ENCODE results near the gene FNDC3A. TPM values are rescaled to one million over a fixed set of nuclear protein-coding genes. Genes with fewer than 3 reads are reported as not detected.

Gene FNDC3A
- total RNA-seq, 4 donors from 2014 or later: 31.3 to 129 (median 69.9) TPM

DNA sequence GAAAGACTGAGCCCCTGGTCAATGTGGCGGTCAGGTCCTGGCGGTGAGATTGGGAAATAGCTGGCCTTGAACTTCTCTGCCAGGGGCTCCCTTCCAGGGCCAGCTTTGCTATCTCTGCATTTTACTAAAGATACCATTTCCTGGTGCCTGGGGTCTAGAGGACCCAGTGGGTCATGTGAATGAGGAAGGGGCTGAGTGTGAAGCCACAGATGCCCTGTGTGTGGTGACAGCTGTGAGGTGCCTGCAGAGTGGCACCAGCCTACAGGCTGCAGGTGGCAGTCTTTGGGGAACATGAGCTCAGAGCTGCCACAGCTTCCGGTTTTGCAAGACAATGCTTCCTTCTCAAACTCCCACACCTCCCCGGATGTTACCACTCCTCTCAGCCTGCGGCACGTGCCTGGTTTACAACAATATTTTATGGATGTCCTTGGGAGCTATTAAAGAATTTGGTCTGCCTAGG, 239.2 kb downstream of the FNDC3A start:
- no peak for TF ChIP-seq POLR2A (IDR thresholded peaks at IDR 0.05)
- TF ChIP-seq, protein P1, sequence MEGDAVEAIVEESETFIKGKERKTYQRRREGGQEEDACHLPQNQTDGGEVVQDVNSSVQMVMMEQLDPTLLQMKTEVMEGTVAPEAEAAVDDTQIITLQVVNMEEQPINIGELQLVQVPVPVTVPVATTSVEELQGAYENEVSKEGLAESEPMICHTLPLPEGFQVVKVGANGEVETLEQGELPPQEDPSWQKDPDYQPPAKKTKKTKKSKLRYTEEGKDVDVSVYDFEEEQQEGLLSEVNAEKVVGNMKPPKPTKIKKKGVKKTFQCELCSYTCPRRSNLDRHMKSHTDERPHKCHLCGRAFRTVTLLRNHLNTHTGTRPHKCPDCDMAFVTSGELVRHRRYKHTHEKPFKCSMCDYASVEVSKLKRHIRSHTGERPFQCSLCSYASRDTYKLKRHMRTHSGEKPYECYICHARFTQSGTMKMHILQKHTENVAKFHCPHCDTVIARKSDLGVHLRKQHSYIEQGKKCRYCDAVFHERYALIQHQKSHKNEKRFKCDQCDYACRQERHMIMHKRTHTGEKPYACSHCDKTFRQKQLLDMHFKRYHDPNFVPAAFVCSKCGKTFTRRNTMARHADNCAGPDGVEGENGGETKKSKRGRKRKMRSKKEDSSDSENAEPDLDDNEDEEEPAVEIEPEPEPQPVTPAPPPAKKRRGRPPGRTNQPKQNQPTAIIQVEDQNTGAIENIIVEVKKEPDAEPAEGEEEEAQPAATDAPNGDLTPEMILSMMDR (IDR thresholded peaks at IDR 0.05): no peak
- peaks cover 0 to 5% of the 10 kb centered on the region in 2 donors for H3K27me3 ChIP-seq
- intact Hi-C loops (cut with DNase I; ENCODE audit: low total_unique reads): no loop called here
- no peaks in the 10 kb centered on the region for H3K9me3 ChIP-seq
- H3K4me1 ChIP-seq: peaks cover 0 to under 1% of the 10 kb centered on the region in 2 donors
- no peaks in the 10 kb centered on the region for H3K36me3 ChIP-seq
- DNase-seq: no peak
- H3K4me3 ChIP-seq: no peak overlapping the region
- H3K27ac ChIP-seq: no peak overlapping the region

DNA sequence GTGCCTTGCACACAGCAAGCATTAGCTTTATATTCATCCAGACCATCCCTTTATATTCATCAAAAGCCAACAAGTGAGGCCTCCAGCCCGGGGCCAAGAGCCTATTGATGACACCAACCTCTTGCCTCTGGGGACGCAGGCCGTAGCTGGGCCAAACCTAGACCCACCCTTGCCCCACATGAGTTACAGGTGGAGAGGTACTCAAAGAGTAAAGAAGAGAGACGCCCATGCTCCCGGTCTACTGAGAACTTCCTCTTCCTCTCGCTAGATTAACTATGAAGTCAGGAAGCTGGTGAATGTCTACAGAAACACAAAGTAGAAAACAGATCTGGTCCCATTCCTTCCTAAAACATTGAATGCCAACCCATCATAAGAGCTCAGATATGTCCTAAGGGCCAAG, 240.6 kb downstream of the FNDC3A start:
- no peak for TF ChIP-seq POLR2A (IDR thresholded peaks at IDR 0.05)
- TF ChIP-seq, protein P1 (IDR thresholded peaks at IDR 0.05): no peak
- no peak overlapping the region for H3K4me3 ChIP-seq
- H3K36me3 ChIP-seq: no peaks in the 10 kb centered on the region
- no peak overlapping the region for H3K27ac ChIP-seq
- intact Hi-C loops (cut with DNase I; ENCODE audit: low total_unique reads): no loop called here
- H3K27me3 ChIP-seq: peaks cover 9 to 10% of the 10 kb centered on the region in 2 donors
- no peaks in the 10 kb centered on the region for H3K9me3 ChIP-seq
- no peak for DNase-seq
- peaks cover 0 to 14% of the 10 kb centered on the region in 2 donors for H3K4me1 ChIP-seq

DNA sequence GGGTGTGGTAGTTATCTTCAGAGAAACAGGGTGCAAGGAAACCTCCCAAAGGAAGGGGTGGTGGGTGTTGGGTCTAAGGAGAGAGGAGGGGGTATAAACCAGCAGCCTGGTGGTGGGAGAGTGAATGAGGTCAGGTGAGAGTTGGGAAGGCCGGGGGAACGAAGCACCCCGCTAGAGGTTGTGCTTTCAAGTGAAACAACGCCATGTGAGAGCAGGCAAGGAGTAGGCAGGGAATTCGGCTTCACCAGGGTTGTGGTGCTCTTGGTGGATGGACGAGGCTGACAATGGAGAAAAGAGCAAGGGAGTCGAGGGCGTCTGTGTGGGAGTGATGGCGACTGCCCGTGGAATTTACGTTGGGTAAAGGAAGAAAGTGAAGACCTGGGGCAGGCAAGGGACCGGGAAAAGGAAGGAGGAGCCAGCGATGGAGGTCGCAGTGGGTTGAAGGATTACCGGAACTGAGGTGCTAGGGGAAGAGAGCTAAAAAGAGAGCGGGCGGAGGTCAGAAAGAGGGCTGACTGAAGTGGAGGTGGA, 242.3 kb downstream of the FNDC3A start:
- intact Hi-C loops (cut with DNase I; ENCODE audit: low total_unique reads): no loop called here
- H3K4me3 ChIP-seq: no peak overlapping the region
- H3K4me1 ChIP-seq: peaks cover 0 to 14% of the 10 kb centered on the region in 2 donors
- no peaks in the 10 kb centered on the region for H3K36me3 ChIP-seq
- no peaks in the 10 kb centered on the region for H3K9me3 ChIP-seq
- TF ChIP-seq, protein P1 (IDR thresholded peaks at IDR 0.05): no peak
- TF ChIP-seq POLR2A (IDR thresholded peaks at IDR 0.05): no peak
- H3K27me3 ChIP-seq: peaks cover 16 to 18% of the 10 kb centered on the region in 2 donors
- H3K27ac ChIP-seq: no peak overlapping the region
- DNase-seq: no peak

DNA sequence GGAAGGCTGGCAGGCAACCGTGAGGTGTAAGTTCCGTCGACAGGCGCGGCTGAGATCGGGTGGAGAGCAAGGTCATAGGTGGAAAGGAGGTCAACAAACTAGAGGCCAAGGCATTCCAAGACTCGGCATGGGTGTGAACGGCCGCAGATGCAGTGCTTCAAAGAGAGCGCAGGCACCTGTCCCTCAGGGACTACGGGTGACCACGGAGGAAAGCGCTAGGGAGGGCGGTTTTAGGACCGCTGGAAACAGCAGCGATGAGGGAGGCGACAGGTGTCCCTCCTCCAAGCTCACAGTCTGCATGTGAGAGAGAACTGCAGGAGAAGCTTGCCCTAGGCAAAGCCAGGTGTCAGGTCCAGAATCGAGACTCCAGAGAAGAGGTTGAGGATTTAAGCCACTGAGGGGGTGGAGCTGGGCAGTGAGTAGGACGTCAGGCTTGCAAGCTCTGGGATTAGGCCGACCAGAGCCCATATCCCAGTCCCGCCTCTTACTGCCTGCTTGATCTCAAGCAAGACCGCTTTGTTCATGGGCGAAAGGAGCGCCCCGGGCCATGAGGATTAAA, 242.9 kb downstream of the FNDC3A start:
- H3K27ac ChIP-seq: no peak overlapping the region
- H3K4me1 ChIP-seq: peaks cover 0 to 14% of the 10 kb centered on the region in 2 donors
- DNase-seq: no peak
- H3K36me3 ChIP-seq: no peaks in the 10 kb centered on the region
- intact Hi-C loops (cut with DNase I; ENCODE audit: low total_unique reads): no loop called here
- H3K27me3 ChIP-seq: peaks cover 16 to 18% of the 10 kb centered on the region in 2 donors
- no peak overlapping the region for H3K4me3 ChIP-seq
- no peaks in the 10 kb centered on the region for H3K9me3 ChIP-seq
- TF ChIP-seq, protein P1 (IDR thresholded peaks at IDR 0.05): no peak
- TF ChIP-seq POLR2A (IDR thresholded peaks at IDR 0.05): no peak

DNA sequence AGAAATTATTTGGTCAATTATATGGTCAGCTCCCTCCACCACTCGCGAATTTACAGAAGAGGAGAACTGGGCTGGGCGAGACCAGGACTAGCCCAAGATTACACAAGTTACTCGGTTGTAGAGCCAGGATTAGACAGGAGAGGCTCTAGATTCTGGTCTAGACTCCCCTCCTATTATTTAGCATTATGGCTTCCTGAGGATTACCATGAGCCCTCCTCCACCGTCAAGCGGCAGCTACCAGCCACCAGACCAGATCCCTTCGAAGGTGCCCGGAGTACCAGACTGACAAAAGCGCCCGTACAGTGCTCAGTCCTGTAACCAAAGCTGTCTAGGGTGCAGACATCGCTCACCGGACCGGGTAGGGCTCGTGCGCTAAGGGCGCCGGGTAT, 243.9 kb downstream of the FNDC3A start:
- peaks cover 16 to 18% of the 10 kb centered on the region in 2 donors for H3K27me3 ChIP-seq
- no peak for DNase-seq
- TF ChIP-seq, protein P1 (IDR thresholded peaks at IDR 0.05): no peak
- no peak for TF ChIP-seq POLR2A (IDR thresholded peaks at IDR 0.05)
- peak overlapping the region in 1 of 2 donors; percentile 32 for H3K4me3 ChIP-seq
- H3K27ac ChIP-seq: no peak overlapping the region
- H3K4me1 ChIP-seq: peaks cover 0 to 14% of the 10 kb centered on the region in 2 donors
- intact Hi-C loops (cut with DNase I; ENCODE audit: low total_unique reads): no loop called here
- no peaks in the 10 kb centered on the region for H3K36me3 ChIP-seq
- H3K9me3 ChIP-seq: no peaks in the 10 kb centered on the region
